GM19372 (cell line): ENCODE data around the gene BCL2.
A peak's percentile ranks its signal among the peaks of the same experiment; 100 is the strongest.
"Not testable (repeated sequence)": the region's sequence is repeated elsewhere in the genome, so short reads cannot be mapped to it uniquely, and the experiment has no call there.

Experiments
- ATAC-seq: cut with Tn5 transposase; IDR thresholded peaks from one replicate; pipeline ENCODE4 v1.9.1; 2021; ENCODE audit warnings: mild to moderate bottlenecking, low read depth, moderate library complexity; ENCODE audit not compliant: unreplicated experiment

The BCL2 gene

DNA sequence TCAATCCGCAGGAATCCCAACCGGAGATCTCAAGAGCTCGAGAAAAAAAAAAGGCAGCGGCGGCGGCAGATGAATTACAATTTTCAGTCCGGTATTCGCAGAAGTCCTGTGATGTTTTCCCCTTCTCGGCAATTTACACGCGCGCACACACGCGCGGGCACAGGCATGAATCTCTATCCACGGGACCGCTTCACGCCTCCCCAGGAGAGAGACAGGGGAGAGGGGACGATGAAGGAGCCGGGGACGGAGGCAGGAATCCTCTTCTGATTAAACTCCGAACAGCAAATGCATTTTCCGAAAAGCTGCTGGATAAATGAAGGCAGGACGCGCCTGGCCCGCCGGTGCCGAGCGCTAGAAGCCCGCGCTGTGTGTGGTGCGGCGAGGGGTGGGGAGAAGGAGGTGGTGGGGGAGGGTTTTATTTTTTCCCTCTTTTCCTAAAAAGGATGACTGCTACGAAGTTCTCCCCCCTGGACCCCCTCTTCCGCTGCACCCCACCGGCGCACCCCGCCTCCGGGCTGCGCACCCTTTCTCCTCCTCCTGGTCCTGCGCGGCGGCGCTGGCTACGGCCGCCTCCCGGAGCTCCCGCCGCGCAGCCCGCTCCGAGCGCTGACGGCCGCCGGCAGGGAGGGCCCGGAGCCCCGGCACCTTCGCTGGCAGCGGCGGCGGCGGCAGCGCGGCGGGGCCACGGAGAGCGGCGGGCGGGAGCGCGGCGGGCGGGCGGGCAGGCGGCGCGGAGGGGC is at the start of gene BCL2:
Gene BCL2 (minus strand): TSS at position 387 of the 740 bp plus-strand sequence.
- ATAC-seq: peak; percentile 12

DNA sequence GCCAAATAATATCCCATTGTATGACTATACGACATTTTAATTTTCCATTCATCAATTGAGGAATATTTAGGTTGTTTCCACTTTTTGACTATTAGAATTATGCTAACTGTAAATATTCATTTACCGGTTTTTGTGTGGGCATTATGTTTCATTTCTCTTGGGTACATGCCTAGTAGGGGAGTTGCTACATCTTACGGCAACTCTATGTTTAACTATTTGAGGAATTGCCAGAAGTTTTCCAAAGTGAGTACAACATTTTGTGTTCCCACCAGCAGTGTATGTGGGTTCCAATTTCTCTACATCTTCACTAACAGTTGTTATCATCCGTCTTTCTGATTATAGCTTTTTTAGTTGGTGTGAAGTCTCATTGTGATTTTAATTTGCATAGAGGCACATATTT is 49.0 kb upstream of the BCL2 start:
- no peak for ATAC-seq

DNA sequence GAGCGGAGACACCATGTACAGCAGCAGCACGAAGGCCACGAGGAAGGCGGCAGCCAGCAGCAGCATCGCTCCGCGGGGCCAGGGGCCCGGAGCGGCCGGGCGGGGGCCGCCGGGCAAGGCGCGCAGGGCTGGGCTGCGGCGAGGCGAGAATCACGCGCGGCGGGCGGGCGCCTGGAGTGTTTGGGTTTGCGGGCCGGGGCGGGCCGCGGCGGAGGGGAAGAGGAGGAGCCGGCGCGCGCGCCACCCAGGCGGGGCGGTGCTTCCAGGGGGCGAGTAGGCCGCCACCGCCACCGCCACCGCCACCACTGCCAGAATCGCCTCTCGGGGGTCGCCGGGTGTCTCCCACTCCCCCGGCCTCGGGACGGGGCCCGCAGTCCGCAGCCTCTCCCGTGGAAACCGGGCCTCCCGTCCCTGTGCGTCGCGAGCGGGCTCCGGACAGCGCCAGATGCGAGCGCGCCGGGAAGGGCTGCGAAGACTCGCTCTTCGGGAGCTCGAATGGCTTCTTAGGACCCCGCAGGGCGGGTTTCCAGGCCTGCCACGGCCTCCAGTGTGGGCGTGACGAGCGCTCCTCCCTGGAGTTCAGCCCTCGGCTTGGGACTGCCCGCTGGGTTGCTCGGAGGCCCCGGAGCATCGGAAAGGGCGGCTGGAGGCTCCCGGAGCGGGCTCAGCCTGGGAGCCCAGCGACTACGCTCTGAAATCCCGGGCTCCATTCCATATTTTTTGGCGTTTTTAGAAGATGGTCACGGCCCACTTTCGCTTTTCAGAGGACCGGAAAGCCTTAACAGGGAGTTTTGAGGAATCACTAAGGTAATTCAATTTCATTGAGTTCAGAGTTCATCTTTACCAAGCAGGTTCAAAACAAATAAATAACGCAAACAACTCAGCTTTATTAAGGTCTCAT is 47.7 kb upstream of the BCL2 start, which contains the start of gene KDSR:
Gene KDSR (minus strand): TSS at position 154 of the 901 bp plus-strand sequence. CDS start 88 bp downstream, at position 66.
- ATAC-seq: peak; percentile 79

DNA sequence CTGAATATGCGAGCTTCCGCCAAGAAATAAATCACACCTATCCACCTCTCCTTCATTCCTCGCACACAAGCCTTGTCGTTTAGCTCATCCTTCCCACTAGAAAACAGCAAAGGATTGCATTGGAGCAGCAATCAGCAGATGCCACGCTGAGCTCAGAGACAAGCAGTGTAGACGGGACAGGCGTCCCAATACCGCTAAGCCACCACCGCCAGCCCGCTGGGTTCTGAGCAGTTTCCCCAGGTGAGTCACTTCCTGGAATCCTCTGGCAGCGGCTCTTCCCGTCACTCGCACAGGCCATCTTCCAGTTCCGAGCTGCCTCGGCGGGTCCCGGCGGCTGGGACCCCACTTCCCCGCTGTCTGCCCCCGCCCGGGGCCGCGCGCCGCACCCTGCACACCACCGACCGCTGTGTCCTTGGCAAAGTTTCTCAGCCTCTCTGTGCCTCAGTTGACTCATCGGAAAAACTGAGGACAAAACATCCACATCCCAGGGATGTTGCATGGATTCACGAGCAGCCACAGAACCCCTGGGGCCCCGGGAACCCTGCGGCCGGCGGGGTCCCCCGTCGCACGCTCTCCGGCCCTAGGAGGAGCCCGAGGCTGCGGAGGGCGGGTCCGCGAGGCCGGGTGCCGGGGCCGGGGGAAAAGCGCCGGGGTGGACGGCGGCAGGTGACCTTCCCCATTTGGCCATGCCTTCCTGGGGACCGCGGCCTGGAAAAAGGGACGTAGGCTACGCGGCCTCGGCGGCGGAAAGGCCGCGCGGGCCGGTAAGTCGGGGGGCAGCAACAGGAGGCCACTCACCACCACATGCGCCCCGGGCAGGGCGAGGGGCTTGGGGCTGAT is 46.9 kb upstream of the BCL2 start:
- ATAC-seq: peak; percentile 29

GRCh38 chr18:63365876-63366212 is 46.3 kb upstream of the BCL2 start:
- no peak for ATAC-seq

- no peak for ATAC-seq
Observed at GRCh38 chr18:63363951-63364350, 44.4 kb upstream of the BCL2 start.

DNA sequence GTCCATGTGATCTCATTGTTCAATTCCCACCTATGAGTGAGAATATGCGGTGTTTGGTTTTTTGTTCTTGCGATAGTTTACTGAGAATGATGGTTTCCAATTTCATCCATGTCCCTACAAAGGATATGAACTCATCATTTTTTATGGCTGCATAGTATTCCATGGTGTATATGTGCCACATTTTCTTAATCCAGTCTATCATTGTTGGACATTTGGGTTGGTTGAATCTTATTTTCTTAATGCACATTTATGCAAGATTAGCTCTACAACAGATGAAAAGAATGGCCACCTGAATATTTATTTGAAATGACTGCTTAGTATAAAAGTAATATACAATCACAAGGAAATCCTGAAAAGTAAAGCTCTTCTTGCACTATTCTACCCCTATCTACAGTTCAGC is 43.9 kb upstream of the BCL2 start:
- ATAC-seq: not testable (repeated sequence)

DNA sequence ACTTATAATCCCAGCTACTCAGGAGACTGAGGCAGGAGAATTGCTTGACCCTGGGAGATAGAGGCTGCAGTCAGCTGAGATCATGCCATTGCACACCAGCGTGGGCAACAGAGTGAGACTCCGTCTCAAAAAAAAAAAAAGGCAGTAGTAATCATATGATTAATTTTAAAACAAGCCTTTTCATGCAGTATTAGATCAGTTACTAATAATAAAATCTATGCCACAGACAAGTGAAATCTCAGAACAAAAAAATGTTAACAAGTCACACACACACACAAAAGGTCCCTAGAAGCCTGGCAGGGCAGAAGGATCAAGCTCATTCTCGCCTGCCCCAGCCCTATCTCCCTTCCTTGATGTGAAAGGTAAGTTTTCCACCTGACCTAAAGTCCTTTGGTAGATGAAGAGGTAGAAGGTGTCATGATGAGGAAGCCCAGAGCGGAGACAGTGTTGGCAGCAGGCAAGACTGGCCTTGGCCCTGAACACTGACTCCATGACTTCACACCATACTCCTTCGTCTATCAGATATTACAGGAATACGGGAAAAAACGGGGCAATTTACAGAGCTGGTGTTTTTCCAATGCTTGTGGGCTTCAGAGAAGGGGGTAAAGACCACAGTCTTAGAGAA is 36.8 kb upstream of the BCL2 start:
- ATAC-seq: no peak

DNA sequence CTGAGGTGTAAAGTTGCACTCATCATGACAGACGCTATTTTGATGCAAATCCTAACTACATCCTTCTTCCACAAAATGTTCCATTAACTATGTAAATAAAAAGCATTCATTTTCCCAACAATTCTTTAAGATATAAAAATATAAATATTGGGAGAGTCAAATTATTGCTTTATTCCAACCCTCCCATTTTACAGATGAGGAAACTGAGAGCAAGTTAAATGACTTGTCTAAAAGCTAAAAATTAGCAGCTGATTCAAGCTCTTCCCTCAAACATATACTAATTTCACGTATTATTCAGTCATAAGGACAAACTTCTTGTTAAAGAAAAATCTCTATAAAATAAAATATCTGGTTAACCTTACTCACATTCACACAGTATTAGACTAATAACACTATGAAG is 30.7 kb upstream of the BCL2 start:
- no peak for ATAC-seq

GRCh38 chr18:63348508-63349136 is 29.1 kb upstream of the BCL2 start:
- ATAC-seq: no peak

- no peak for ATAC-seq
Observed at GRCh38 chr18:63346480-63347183, 27.1 kb upstream of the BCL2 start.

DNA sequence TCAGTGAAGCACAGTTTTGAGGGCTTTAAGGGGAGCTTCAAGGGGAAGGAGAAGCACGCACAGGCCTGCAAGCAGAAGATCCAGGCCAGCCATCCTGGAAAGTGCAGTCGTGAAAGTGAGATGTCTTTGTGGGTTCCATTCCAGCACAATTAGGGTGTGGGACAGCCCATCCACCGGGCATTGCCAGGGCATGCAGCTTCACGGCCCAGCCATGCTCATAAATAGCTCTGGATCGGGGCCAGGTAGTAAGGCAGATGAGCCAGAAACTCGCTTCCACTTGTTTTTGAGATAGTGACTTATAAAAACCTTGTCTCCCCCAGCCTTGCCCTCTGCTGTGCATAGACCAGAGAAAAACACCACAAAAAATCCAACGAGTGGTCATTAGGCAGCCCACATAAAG is 26.5 kb upstream of the BCL2 start:
- no peak for ATAC-seq

- ATAC-seq: no peak
Observed at GRCh38 chr18:63344918-63345317, 25.3 kb upstream of the BCL2 start.

GRCh38 chr18:63344263-63344662 is 24.7 kb upstream of the BCL2 start:
- ATAC-seq: no peak

DNA sequence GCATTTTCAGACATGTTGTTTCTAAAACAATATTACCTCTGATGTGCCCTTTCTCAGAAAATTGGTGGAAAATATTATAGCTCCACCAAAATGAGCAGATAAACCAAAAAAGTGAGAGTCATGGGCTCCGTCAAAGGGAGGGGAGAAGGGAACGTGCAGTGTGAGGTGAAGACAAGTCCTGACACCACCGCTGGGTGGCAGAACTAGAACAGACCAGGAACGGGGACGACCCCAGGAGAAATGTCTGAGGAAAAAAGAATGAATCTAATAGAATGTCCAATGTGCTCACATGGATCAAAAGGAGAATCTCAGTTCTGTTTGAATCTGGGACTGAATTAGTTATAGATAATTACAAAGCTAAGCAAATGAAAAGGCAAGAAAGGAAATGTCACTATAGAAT is 22.6 kb upstream of the BCL2 start:
- no peak for ATAC-seq

GRCh38 chr18:63339920-63340484 is 20.4 kb upstream of the BCL2 start:
- no peak for ATAC-seq

DNA sequence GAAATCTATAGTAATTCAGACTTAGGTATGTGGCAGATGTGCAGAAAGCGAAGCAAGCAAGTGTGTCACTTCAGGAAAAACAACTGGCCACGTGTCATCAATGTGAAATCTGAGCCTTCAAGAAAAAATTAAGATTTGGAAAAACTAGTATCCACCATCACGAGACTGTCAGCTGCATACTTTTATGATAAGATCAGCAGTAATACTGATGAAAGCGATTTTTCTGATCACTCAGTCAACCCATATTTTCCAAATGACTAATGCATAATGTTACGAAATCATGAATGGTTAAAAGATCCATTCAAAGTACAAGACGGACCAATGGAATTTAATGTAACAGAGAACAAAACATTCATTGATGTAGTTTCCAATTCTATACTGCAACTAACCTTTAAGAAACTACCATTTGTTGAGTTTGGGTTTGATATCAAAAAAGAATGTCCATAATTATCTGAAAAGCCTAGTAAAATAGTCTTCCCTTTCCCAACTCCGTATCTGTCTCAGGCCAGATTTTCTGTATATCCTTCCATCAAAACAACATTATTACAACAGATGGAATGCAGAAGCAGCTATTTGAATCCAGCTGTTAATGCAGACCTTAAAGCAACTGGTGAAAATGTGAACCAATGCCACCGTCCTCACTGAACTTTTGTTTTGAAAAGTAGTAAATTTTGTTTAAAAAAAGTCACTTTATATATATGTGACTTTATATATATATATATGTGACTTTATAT is 17.0 kb upstream of the BCL2 start:
- no peak for ATAC-seq

- ATAC-seq: no peak
Observed at GRCh38 chr18:63331105-63331504, 11.5 kb upstream of the BCL2 start.
